ENCODE results near the gene POU6F1.

DNA sequence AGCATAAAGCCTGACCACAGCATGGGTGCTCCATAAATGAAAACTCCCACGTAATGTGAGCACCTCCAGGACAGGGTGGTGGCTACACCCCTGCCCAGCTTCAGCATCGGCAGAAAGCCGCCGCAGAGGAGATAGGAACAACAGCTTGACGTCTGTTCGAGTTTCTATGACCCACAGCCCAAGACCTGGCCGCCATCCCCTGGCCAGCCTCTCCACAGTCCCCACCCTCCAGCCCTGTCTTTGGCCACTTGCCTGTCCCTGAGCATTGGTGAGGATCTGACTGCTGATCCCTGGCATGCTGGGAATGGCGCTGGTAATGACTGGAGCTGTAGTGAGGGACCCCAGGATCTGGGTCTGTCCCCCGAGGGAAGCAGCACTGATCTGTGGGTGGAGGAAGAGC, 21.3 kb downstream of the POU6F1 start:
- TF ChIP-seq, protein P1, sequence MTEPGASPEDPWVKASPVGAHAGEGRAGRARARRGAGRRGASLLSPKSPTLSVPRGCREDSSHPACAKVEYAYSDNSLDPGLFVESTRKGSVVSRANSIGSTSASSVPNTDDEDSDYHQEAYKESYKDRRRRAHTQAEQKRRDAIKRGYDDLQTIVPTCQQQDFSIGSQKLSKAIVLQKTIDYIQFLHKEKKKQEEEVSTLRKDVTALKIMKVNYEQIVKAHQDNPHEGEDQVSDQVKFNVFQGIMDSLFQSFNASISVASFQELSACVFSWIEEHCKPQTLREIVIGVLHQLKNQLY (CRISPR knock-in tag; conservative IDR thresholded peaks at IDR 0.05), result no peak
- TF ChIP-seq CEBPB (tag; IDR thresholded peaks at IDR 0.05), result no peak
- TF ChIP-seq ZFP36 (IDR thresholded peaks at IDR 0.05; ENCODE audit: low read depth, low read length, partially characterized antibody), result no peak
- TF ChIP-seq ZNF592 (IDR thresholded peaks at IDR 0.05), result no peak
- no peak for TF ChIP-seq CTCF (IDR thresholded peaks at IDR 0.05 in 2 of 3, conservative IDR thresholded peaks at IDR 0.05 in 1 of 3; ENCODE audit: insufficient read depth in 2 of 3, low read depth in 1 of 3, low read length in 3 of 3)
- TF ChIP-seq MEF2D (tag; conservative IDR thresholded peaks at IDR 0.05; ENCODE audit: low read depth), result no peak
- TF ChIP-seq RFX5 (IDR thresholded peaks at IDR 0.05; ENCODE audit: low read depth, low read length), result no peak
- TF ChIP-seq E2F1 (CRISPR knock-in tag; IDR thresholded peaks at IDR 0.05), result no peak
- no peak for TF ChIP-seq ZNF449 (CRISPR knock-in tag; IDR thresholded peaks at IDR 0.05)
- no peak for TF ChIP-seq POLR2A (conservative IDR thresholded peaks at IDR 0.05)

Measured in K562 (cell line).